Measurements from ENCODE around the gene WBP11. TPM values are rescaled to one million over a fixed set of nuclear protein-coding genes. Genes with fewer than 3 reads are reported as not detected.

The WBP11 gene
- total RNA-seq: 10 to 100 TPM; 74.3 to 79.4 TPM

DNA sequence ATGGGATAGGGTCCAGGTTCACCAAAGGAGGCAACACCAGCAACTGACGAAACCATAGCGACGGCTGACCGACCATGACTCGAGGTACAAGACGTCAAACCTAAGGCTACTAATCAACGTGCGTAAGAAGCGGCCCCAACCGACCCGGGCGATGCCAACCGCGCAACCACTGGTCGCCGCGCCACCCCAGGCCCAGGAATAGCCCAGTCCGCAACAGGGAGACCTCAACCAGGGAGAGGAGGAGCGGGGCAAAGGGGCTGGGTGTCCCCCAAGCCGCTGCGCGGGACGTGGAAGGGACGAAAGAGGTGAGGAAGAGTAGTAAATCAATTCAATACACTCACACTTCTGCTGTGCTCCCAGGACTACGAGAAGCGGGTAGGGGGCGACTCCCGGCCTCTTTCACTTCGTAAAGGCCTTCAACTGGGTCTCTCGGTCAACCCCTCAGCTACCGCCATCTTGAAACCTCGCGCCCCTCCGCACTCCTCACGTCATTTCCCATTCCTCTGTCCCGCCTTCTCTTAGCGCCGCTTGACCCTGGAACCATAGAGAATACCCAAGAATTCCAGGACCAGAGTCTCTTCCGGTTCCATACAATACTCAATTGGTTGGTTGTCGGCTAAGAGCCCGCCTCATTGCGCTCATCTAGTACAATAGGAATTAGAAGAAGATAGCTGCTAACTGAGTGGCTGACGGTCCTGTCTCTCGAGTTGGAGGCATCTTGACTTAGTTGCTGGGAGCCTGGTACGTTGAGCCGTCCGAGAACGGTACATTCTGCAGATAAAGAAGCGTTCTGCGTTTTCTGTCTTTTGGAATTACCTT lies at the start of gene WBP11, which contains the start of gene C12orf60:
TSS of gene WBP11 (minus strand) at position 468 of the 819 bp plus-strand sequence. CDS start 2,095 bp downstream, outside the sequence.
TSS of gene C12orf60 (plus strand) at position 660 of the 819 bp plus-strand sequence. CDS start 19,266 bp downstream, outside the sequence.

DNA sequence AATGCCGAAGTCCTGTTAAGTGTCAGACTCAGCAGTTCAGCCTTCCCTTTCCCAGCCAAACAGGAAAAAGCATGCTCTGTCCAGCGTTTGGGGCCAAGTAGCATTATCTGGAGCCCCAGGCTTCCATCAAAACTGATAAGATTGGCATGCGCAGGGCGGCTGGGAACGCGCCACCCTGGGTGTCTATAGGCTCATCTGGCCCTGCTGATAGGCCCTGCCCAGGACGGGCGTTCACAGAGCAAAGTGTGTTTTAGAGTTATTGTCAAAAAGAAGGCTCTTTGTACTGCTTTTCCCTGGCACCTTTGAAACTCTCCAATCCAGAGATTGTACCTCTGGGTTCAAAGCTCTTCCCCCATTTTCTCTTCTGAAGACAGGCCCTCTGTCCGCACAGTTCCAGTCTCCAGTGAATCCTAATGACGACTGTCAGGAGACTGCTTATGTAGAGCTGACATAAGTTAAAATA lies 40.2 kb upstream of the WBP11 start, which contains the start of gene ART4:
TSS of gene ART4 (minus strand) at position 102 of the 463 bp plus-strand sequence. CDS start 413 bp downstream, outside the sequence.

DNA sequence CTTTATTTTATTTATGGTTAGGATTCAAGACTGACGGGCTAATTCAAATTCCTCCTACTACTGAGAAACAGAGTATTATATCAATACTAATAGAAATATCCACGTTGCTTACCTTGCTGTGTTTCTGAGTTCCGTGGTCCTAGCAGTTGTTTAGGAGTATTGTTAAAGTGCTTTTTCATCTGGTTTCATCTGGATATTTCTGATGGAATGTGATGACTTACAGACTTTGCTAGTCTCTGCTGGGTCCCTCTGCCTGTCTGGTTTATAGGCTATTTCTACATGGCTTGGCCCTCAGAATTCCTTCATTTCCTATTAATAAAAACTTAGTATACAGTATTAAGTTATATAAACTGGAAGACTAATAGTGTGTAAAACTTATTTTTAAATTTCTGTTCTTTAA lies 10.7 kb upstream of the WBP11 start, which contains the start of gene SMCO3:
TSS of gene SMCO3 (minus strand) at position 169 of the 400 bp plus-strand sequence. CDS start 7,502 bp downstream, outside the sequence.

Other genes with a start within 250 kb of the WBP11 start
- not detected for gene PLBD1, start 235.6 kb downstream of the WBP11 start, total RNA-seq
- not detected for gene GUCY2C, start 106.9 kb downstream of the WBP11 start, total RNA-seq
- under 1 TPM; 0.66 to 0.87 TPM for gene C12orf60, start 192 bp upstream of the WBP11 start, total RNA-seq
- not detected for gene SMCO3, start 10.7 kb upstream of the WBP11 start, total RNA-seq
- not detected for gene ART4, start 40.0 kb upstream of the WBP11 start, total RNA-seq
- not detected for gene MGP, start 82.4 kb upstream of the WBP11 start, total RNA-seq
- gene ERP27, start 135.1 kb upstream of the WBP11 start, total RNA-seq: 10 to 100 TPM; 11.1 to 12.9 TPM
- gene ARHGDIB, start 158.1 kb upstream of the WBP11 start, total RNA-seq: 1,000 to 10,000 TPM; 1,398 to 1,400 TPM
- not detected for gene PDE6H, start 169.6 kb upstream of the WBP11 start, total RNA-seq

Measured in activated naive CD4-positive, alpha-beta T cell treated with anti-CD3 and anti-CD28 coated beads, Interleukin-2, amount 10 ng/mL, durations not matched to agents 5 hours and 36 hours (primary cell).